OCI-LY1 (cell line): ENCODE data around the gene MZT2B.
"Not testable (repeated sequence)": the region's sequence is repeated elsewhere in the genome, so short reads cannot be mapped to it uniquely, and the experiment has no call there.

ENCODE experiments used
- H2AFZ ChIP-seq: fragments of 200-600 bp; sonication (generic), shearing (Covaris generic); 2 replicates; pipeline ENCODE4 v1.6.0; 2014; ENCODE audit warnings: antibody characterized with exemption, mild to moderate bottlenecking, low read length
- H3F3A ChIP-seq: fragments of 200-600 bp; sonication (generic), shearing (Covaris generic); 2 replicates; pipeline ENCODE4 v1.6.0; 2014; ENCODE audit warnings: mild to moderate bottlenecking, antibody characterized with exemption, low read length, moderate library complexity; ENCODE audit not compliant: insufficient read depth
- H3K27ac ChIP-seq: fragments of 200-600 bp; sonication (generic); 2 replicates; pipeline ENCODE4 v1.5.1; 2014; ENCODE audit warnings: low read length, mixed run types, mild to moderate bottlenecking, low read depth; ENCODE audit not compliant: poor library complexity, severe bottlenecking
- H3K27me3 ChIP-seq: fragments of 200-600 bp; sonication (generic); 2 replicates; pipeline ENCODE4 v1.6.0; 2014; ENCODE audit warnings: antibody characterized with exemption, mild to moderate bottlenecking, low read length, moderate library complexity; ENCODE audit not compliant: insufficient read depth
- H3K36me3 ChIP-seq: fragments of 200-600 bp; sonication (generic); 2 replicates; pipeline ENCODE4 v1.6.1; 2014; ENCODE audit warnings: mild to moderate bottlenecking, antibody characterized with exemption, low read length, moderate library complexity, mixed read lengths; ENCODE audit not compliant: insufficient read depth
- H3K4me1 ChIP-seq: fragments of 200-600 bp; sonication (generic); 2 replicates; pipeline ENCODE4 v1.5.1; 2014; ENCODE audit warnings: mild to moderate bottlenecking, low read length, moderate library complexity; ENCODE audit not compliant: insufficient read depth, severe bottlenecking
- H3K4me2 ChIP-seq: fragments of 200-600 bp; sonication (generic), shearing (Covaris generic); 2 replicates; pipeline ENCODE4 v1.6.1; 2014; ENCODE audit warnings: low read length
- H3K4me3 ChIP-seq: fragments of 200-600 bp; sonication (generic); 2 replicates; pipeline ENCODE4 v1.5.1; 2014; ENCODE audit warnings: low read length, low read depth, mild to moderate bottlenecking, mixed read lengths; ENCODE audit not compliant: poor library complexity, severe bottlenecking
- H3K79me2 ChIP-seq: fragments of 200-600 bp; shearing (Covaris generic); 2 replicates; pipeline ENCODE4 v1.6.1; 2016; ENCODE audit warnings: mixed run types, low read length, mixed read lengths; ENCODE audit not compliant: insufficient read depth
- H3K9ac ChIP-seq: fragments of 200-600 bp; sonication (generic), shearing (Covaris generic); 2 replicates; pipeline ENCODE4 v1.6.1; 2014; ENCODE audit warnings: mild to moderate bottlenecking, low read length, mixed read lengths
- H3K9me2 ChIP-seq: fragments of 200-600 bp; sonication (generic), shearing (Covaris generic); 2 replicates; pipeline ENCODE4 v1.6.1; 2014; ENCODE audit warnings: low read depth, mild to moderate bottlenecking, low read length, mixed read lengths
- H3K9me3 ChIP-seq: fragments of 200-600 bp; shearing (Covaris generic); 2 replicates; pipeline ENCODE4 v1.6.1; 2014; ENCODE audit warnings: low read length, mixed read lengths
- H4K20me1 ChIP-seq: fragments of 200-600 bp; sonication (generic), shearing (Covaris generic); 2 replicates; pipeline ENCODE4 v1.6.0; 2016; ENCODE audit warnings: mild to moderate bottlenecking, low read length; ENCODE audit not compliant: insufficient read depth
- CTCF ChIP-seq: fragments of 200-600 bp; sonication (generic), shearing (Covaris generic); IDR thresholded peaks from 2 replicates; pipeline ENCODE4 v1.5.1; 2017; ENCODE audit warnings: mild to moderate bottlenecking, antibody characterized with exemption, low read length, moderate library complexity, mixed read lengths
- EZH2 ChIP-seq: fragments of 200-600 bp; sonication (generic), shearing (Covaris generic); IDR thresholded peaks from 2 replicates; pipeline ENCODE4 v1.8.0; 2017; ENCODE audit warnings: borderline replicate concordance, mixed run types, mild to moderate bottlenecking, antibody characterized with exemption, low read length, moderate library complexity, mixed read lengths

The MZT2B gene

DNA sequence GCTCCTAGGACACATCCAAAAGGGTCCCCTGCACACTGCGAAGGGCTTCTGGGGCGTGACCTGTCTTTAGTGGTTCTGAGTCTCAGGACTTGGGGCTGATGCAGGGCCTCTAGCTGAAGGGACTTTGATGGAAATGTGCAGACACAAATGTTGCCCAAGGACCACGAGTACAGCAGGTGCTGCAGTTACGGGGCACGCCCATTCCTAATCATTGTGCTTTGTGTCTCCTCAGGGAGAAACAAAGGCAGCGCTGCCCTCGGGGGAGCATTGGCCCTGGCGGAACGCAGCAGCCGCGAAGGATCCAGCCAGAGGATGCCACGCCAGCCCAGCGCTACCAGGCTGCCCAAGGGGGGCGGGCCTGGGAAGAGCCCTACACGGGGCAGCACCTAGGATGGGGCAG is 8.2 kb downstream of the MZT2B start:
- no peak for TF ChIP-seq EZH2
- no peak for TF ChIP-seq CTCF
- H3K9me3 ChIP-seq = no peaks in the 10 kb centered on the region
- H3F3A ChIP-seq = no peaks in the 10 kb centered on the region
- H3K4me2 ChIP-seq = no peak overlapping the region
- H3K9ac ChIP-seq = no peak overlapping the region
- H4K20me1 ChIP-seq = no peaks in the 10 kb centered on the region
- H3K4me1 ChIP-seq = no peaks in the 10 kb centered on the region
- no peak overlapping the region for H3K27ac ChIP-seq
- H3K4me3 ChIP-seq = no peak overlapping the region
- H3K9me2 ChIP-seq = no peaks in the 10 kb centered on the region
- no peaks in the 10 kb centered on the region for H3K27me3 ChIP-seq
- no peak overlapping the region for H2AFZ ChIP-seq
- no peaks in the 10 kb centered on the region for H3K79me2 ChIP-seq
- no peaks in the 10 kb centered on the region for H3K36me3 ChIP-seq

DNA sequence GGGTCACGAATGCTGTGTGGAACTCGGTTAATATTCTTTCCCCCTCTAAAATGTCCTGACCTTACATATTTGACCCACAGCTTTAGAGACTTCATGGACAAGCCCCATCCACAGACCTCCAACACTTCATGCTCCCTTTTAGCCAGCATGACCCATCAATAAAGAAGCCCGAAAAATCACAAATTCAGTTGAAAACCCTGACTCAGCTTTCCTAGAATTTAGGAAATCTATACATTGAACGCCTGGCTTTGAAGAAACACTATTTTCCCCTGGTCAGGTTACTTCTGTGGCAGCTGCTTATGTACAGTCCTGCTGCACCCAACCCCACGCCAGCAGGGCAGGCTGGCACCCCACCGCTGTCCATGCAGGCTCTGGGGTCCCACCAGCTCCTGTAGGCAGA is 9.3 kb downstream of the MZT2B start:
- H3F3A ChIP-seq, H3K4me1 ChIP-seq, H3K27ac ChIP-seq, H3K79me2 ChIP-seq, H3K4me3 ChIP-seq, H3K9me2 ChIP-seq, H3K36me3 ChIP-seq, H2AFZ ChIP-seq, H3K9ac ChIP-seq, H4K20me1 ChIP-seq, H3K27me3 ChIP-seq, H3K4me2 ChIP-seq, H3K9me3 ChIP-seq: not testable (repeated sequence)

GRCh38 chr2:130192451-130192850 is 10.4 kb downstream of the MZT2B start:
- not testable (repeated sequence) for H3K9ac ChIP-seq, H3K9me3 ChIP-seq, H3K4me2 ChIP-seq, H2AFZ ChIP-seq, H4K20me1 ChIP-seq, H3K4me3 ChIP-seq, H3K27ac ChIP-seq, H3K9me2 ChIP-seq, H3K79me2 ChIP-seq, H3K27me3 ChIP-seq, H3F3A ChIP-seq, H3K36me3 ChIP-seq, H3K4me1 ChIP-seq

GRCh38 chr2:130193824-130194223 is 11.8 kb downstream of the MZT2B start:
- not testable (repeated sequence) for H3K79me2 ChIP-seq, H3K9me2 ChIP-seq, H3K9me3 ChIP-seq, H3K9ac ChIP-seq, H3K4me1 ChIP-seq, H3K27ac ChIP-seq, H3K36me3 ChIP-seq, H3K27me3 ChIP-seq, H3K4me2 ChIP-seq, H3K4me3 ChIP-seq, H2AFZ ChIP-seq, H3F3A ChIP-seq, H4K20me1 ChIP-seq

DNA sequence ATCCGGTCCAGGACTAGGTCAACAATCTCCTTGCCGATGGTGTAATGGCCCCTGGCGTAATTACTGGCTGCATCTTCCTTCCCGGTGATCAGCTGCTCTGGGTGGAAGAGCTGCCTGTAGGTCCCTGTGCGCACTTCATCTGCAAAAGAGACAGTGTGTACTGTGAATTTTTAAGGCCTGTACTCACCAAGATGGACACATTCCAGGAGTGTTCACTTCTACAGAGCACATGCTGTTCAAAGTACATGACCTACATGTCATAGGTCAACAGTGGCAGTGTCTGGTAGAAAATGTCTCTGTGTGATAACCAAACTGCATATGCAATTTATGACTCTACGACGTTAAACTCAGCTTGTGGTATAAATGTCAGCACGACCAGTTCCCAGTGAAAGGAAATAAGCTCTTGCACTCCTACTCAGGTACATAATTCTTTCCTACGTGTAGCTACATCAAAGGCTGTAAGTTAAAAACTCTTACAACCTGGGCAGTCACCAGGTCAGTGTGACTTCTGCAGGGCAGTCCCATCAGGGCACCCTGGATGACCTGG is 13.1 kb downstream of the MZT2B start:
- H3K36me3 ChIP-seq, H3K27me3 ChIP-seq, H3K9me2 ChIP-seq, H3F3A ChIP-seq, H3K4me2 ChIP-seq, H2AFZ ChIP-seq, H3K27ac ChIP-seq, H3K4me3 ChIP-seq, H3K4me1 ChIP-seq, H3K9me3 ChIP-seq, H3K79me2 ChIP-seq, H4K20me1 ChIP-seq, H3K9ac ChIP-seq: not testable (repeated sequence)

GRCh38 chr2:130196052-130196451 is 14.0 kb downstream of the MZT2B start:
- H3K9me2 ChIP-seq, H3K4me2 ChIP-seq, H3K79me2 ChIP-seq, H3K9me3 ChIP-seq, H2AFZ ChIP-seq, H3K27ac ChIP-seq, H3K4me3 ChIP-seq, H4K20me1 ChIP-seq, H3F3A ChIP-seq, H3K36me3 ChIP-seq, H3K4me1 ChIP-seq, H3K27me3 ChIP-seq, H3K9ac ChIP-seq: not testable (repeated sequence)
